NCI-H146 treated with DMSO at 0.1 percent for 48 hours (cell line): ENCODE measurements around the gene P4HA2.
A peak's percentile ranks its signal among the peaks of the same experiment; 100 is the strongest.

Experiments
- DNase-seq: peaks from one replicate; lab custom pipeline; 2025; ENCODE audit not compliant: unreplicated experiment; lab: John Stamatoyannopoulos, UW

Gene P4HA2

GRCh38 chr5:132225165-132226032, 2.3 kb downstream of the P4HA2 start:
- DNase-seq, result no peak

- DNase-seq, result no peak
Measured at GRCh38 chr5:132224716-132225115, 2.9 kb downstream of the P4HA2 start.

- no peak for DNase-seq
Measured at GRCh38 chr5:132223861-132224260, 3.8 kb downstream of the P4HA2 start.

- DNase-seq, result no peak
Measured at GRCh38 chr5:132222649-132223038, 5.0 kb downstream of the P4HA2 start.

- no peak for DNase-seq
Measured at GRCh38 chr5:132221781-132222648, 5.6 kb downstream of the P4HA2 start.

GRCh38 chr5:132220491-132220890, 7.2 kb downstream of the P4HA2 start:
- DNase-seq, result no peak

GRCh38 chr5:132219981-132220380, 7.7 kb downstream of the P4HA2 start:
- DNase-seq, result no peak

- DNase-seq, result no peak
Measured at GRCh38 chr5:132219289-132219970, 8.2 kb downstream of the P4HA2 start.

GRCh38 chr5:132218321-132218720, 9.3 kb downstream of the P4HA2 start:
- DNase-seq, result no peak

- DNase-seq, result no peak
Measured at GRCh38 chr5:132215329-132215728, 12.3 kb downstream of the P4HA2 start.

- DNase-seq, result no peak
Measured at GRCh38 chr5:132214491-132214890, 13.2 kb downstream of the P4HA2 start.

GRCh38 chr5:132213666-132214065, 14.0 kb downstream of the P4HA2 start:
- no peak for DNase-seq

- no peak for DNase-seq
Measured at GRCh38 chr5:132211787-132212186, 15.9 kb downstream of the P4HA2 start.

- no peak for DNase-seq
Measured at GRCh38 chr5:132210944-132211343, 16.7 kb downstream of the P4HA2 start.

GRCh38 chr5:132209901-132210545, 17.6 kb downstream of the P4HA2 start:
- DNase-seq, result no peak

GRCh38 chr5:132209131-132209530, 18.5 kb downstream of the P4HA2 start:
- DNase-seq, result no peak

- peak; percentile 22 for DNase-seq
Measured at GRCh38 chr5:132207778-132208177, 19.9 kb downstream of the P4HA2 start.

- no peak for DNase-seq
Measured at GRCh38 chr5:132206782-132207181, 20.9 kb downstream of the P4HA2 start.

- no peak for DNase-seq
Measured at GRCh38 chr5:132205385-132206125, 22.1 kb downstream of the P4HA2 start.
